B cell (primary cell): ENCODE data around the gene DRICH1. TPM values are rescaled to one million over a fixed set of nuclear protein-coding genes. Genes with fewer than 3 reads are reported as not detected.

Source experiments
- ATAC-seq: fragments of 200-7000 bp; cut with Tn5 transposase; one replicate; pipeline ENCODE4 v1.10.0; 2021; ENCODE audit warnings: low read depth, mild to moderate bottlenecking, moderate number of reproducible peaks, moderate library complexity
- CTCF ChIA-PET: fragments of 350-600 bp; sonication (Branson Sonifier 250); formaldehyde crosslinking; loops from one replicate; lab custom pipeline; 2021; ENCODE audit warnings: antibody characterized with exemption, inconsistent platforms; lab: Charles Lee
- POLR2A ChIA-PET: fragments of 350-600 bp; sonication (Branson Sonifier 250); formaldehyde crosslinking; loops from one replicate; lab custom pipeline; 2021; ENCODE audit warnings: antibody characterized with exemption; lab: Charles Lee
- DNase-seq: peaks from one replicate; pipeline ENCODE4 v3.0.0; 2013
- H2AFZ ChIP-seq: 2 replicates; pipeline ENCODE4 v1.6.1; 2012; ENCODE audit warnings: mild to moderate bottlenecking, low read depth, low read length; ENCODE audit not compliant: insufficient read depth, poor library complexity, severe bottlenecking
- H3K27ac ChIP-seq, 2 donors: 1 replicate in 1 of 2; 2 replicates in 1 of 2; pipeline ENCODE4 v1.5.1; 2012 to 2013; ENCODE audit warnings: low read length in 2 of 2, mild to moderate bottlenecking in 2 of 2, moderate library complexity in 1 of 2
- H3K27me3 ChIP-seq, 4 experiments: fragments of 200-600 bp in 1 of 4; sonication (generic) in 1 of 4; replicated peaks in 1 of 4; 1 replicate in 2 of 4; 2 replicates in 2 of 4; pipeline versions ENCODE4 v1.6.1 to v1.7.0; 2013 to 2016; ENCODE audit warnings: low read length in 3 of 4, mild to moderate bottlenecking in 2 of 4, mixed read lengths in 1 of 4, moderate library complexity in 1 of 4; ENCODE audit not compliant: insufficient read depth in 4 of 4, control insufficient read depth in 3 of 4; ENCODE audit errors: control extremely low read depth in 1 of 4
- H3K36me3 ChIP-seq, 2 experiments: replicated peaks in 1 of 2; 1 replicate in 1 of 2; 2 replicates in 1 of 2; pipeline versions ENCODE4 v1.6.1 to v1.7.1; 2013; ENCODE audit warnings: low read length in 1 of 2; ENCODE audit not compliant: insufficient read depth in 2 of 2, control insufficient read depth in 1 of 2; ENCODE audit errors: control extremely low read depth in 1 of 2, extremely low read depth in 1 of 2
- H3K4me1 ChIP-seq, 2 donors: fragments of 200-600 bp in 1 of 2; sonication (generic) in 1 of 2; 1 replicate in 1 of 2; 2 replicates in 1 of 2; pipeline versions ENCODE4 v1.5.1 to v1.6.1; 2013 to 2017; ENCODE audit warnings: low read length in 2 of 2; ENCODE audit not compliant: control insufficient read depth in 2 of 2, insufficient read depth in 2 of 2
- H3K4me2 ChIP-seq: replicated peaks from 2 replicates; pipeline ENCODE3; 2012; ENCODE audit warnings: mild to moderate bottlenecking, low read depth, low read length; ENCODE audit not compliant: poor library complexity, severe bottlenecking
- H3K4me3 ChIP-seq, 5 experiments: fragments of 200-600 bp in 1 of 5; sonication (generic) in 1 of 5; 1 replicate in 3 of 5; 2 replicates in 2 of 5; pipeline versions ENCODE4 v1.5.1 to v1.7.0; 2011 to 2016; ENCODE audit warnings: low read length in 4 of 5, mild to moderate bottlenecking in 4 of 5, low read depth in 2 of 5, control low read depth in 1 of 5, moderate library complexity in 1 of 5; ENCODE audit not compliant: insufficient read depth in 1 of 5; ENCODE audit errors: control extremely low read depth in 1 of 5, extremely low read depth in 1 of 5
- H3K79me2 ChIP-seq: fragments of 200-600 bp; sonication (generic); one replicate; pipeline ENCODE4 v1.6.0; 2016; ENCODE audit warnings: low read length; ENCODE audit not compliant: control insufficient read depth, insufficient read depth
- H3K9ac ChIP-seq: fragments of 200-600 bp; sonication (generic); 2 replicates; pipeline ENCODE4 v1.6.1; 2017; ENCODE audit warnings: mild to moderate bottlenecking, low read length, moderate library complexity
- H3K9me3 ChIP-seq, 3 donors: one replicate each; pipeline versions ENCODE4 v1.6.1 to v1.7.1; 2013; ENCODE audit warnings: low read length in 2 of 3; ENCODE audit not compliant: control insufficient read depth in 2 of 3, insufficient read depth in 1 of 3; ENCODE audit errors: control extremely low read depth in 1 of 3
- H4K20me1 ChIP-seq: 2 replicates; pipeline ENCODE4 v1.6.0; 2012; ENCODE audit warnings: mild to moderate bottlenecking, low read length; ENCODE audit not compliant: insufficient read depth, control insufficient read depth, poor library complexity, severe bottlenecking
- H3K27ac Mint-ChIP-seq: one replicate; pipeline ENCODE4 v1.8.0; 2021; ENCODE audit warnings: mixed read lengths
- H3K27me3 Mint-ChIP-seq: one replicate; pipeline ENCODE4 v1.8.0; 2021; ENCODE audit warnings: mixed read lengths
- H3K4me1 Mint-ChIP-seq: one replicate; pipeline ENCODE4 v1.8.0; 2021; ENCODE audit warnings: mixed read lengths
- H3K4me3 Mint-ChIP-seq: one replicate; pipeline ENCODE4 v1.8.0; 2021; ENCODE audit warnings: mixed read lengths
- H3K9me3 Mint-ChIP-seq: one replicate; pipeline ENCODE4 v1.8.0; 2022; ENCODE audit warnings: mixed read lengths; ENCODE audit not compliant: insufficient read depth
- CTCF ChIP-seq: fragments of 200-600 bp; IDR thresholded peaks from one replicate; pipeline ENCODE4 v1.8.0; 2022; ENCODE audit warnings: antibody characterized with exemption, mild to moderate bottlenecking
- EZH2 ChIP-seq: IDR thresholded peaks from 2 replicates; pipeline ENCODE4 v1.6.1; 2012; ENCODE audit warnings: borderline replicate concordance, low read depth, mild to moderate bottlenecking, moderate library complexity, low read length; ENCODE audit not compliant: insufficient read depth, poor library complexity, severe bottlenecking
- WGBS: methylation state at CpG from one replicate; pipeline ENCODE4 v1.1.5; 2013; ENCODE audit warnings: missing lambda C conversion rate; ENCODE audit not compliant: insufficient coverage; 5-methylcytosine and 5-hydroxymethylcytosine counted together
- intact Hi-C: fragments of 100-400 bp; cut with micrococcal nuclease; formaldehyde crosslinking; loops from one replicate; pipeline ENCODE4 v1.10.0; 2022
- polyA plus RNA-seq: library from polyadenylated mRNA; depleted of rRNA; stranded (reverse); fragments of >200 nt; gene quantifications from 2 replicates; pipeline ENCODE4 v1.2.3, GENCODE V29; 2012
- total RNA-seq, 2 donors: library from RNA; stranded (reverse); fragments of 120-200 nt in 1 of 2; gene quantifications; 1 replicate in 1 of 2; 2 replicates in 1 of 2; pipeline versions ENCODE4 v1.2.3 to v1.2.4, GENCODE V29; 2013 to 2022

DRICH1 gene
- total and polyA plus RNA-seq, 2 donors (not counting 1 experiment from before 2014, with no cell fraction given), result 0.37 to 1.5 TPM

GRCh38 chr22:23678133-23678532 is 46.0 kb upstream of the DRICH1 start:
- H3K27me3 Mint-ChIP-seq, result no peaks in the 10 kb centered on the region
- DNase-seq, result no peak
- ChIA-PET CTCF (no interaction called here), POLR2A (no interaction called here)
- H3K9me3 Mint-ChIP-seq, result no peaks in the 10 kb centered on the region
- no peak overlapping the region for H3K4me2 ChIP-seq
- H3K9me3 ChIP-seq, result no peaks in the 10 kb centered on the region
- no peaks in the 10 kb centered on the region for H4K20me1 ChIP-seq
- intact Hi-C loops, result no loop called here
- H2AFZ ChIP-seq, result no peak overlapping the region
- H3K4me3 Mint-ChIP-seq, result no peak overlapping the region
- H3K4me3 ChIP-seq, result no peak overlapping the region
- H3K9ac ChIP-seq, result no peak overlapping the region
- H3K4me1 Mint-ChIP-seq, result peaks cover 7% of the 10 kb centered on the region
- H3K27me3 ChIP-seq, result no peaks in the 10 kb centered on the region
- WGBS, result 95% methylated on average over 3 of the region's 6 CpGs
- no peak overlapping the region for H3K27ac Mint-ChIP-seq
- TF ChIP-seq CTCF, result no peak
- H3K4me1 ChIP-seq, result peaks cover 0 to 11% of the 10 kb centered on the region in 2 donors
- H3K36me3 ChIP-seq, result peaks cover 0 to 3% of the 10 kb centered on the region in 2 experiments
- H3K79me2 ChIP-seq, result no peaks in the 10 kb centered on the region
- no peak for ATAC-seq
- no peak overlapping the region for H3K27ac ChIP-seq

GRCh38 chr22:23677701-23677995 is 45.5 kb upstream of the DRICH1 start:
- CTCF ChIA-PET, result no interaction called here

More at GRCh38 chr22:23677701-23677995, 45.5 kb upstream of the DRICH1 start:
- H3K27ac Mint-ChIP-seq, result no peak overlapping the region
- peaks cover 7% of the 10 kb centered on the region for H3K4me1 Mint-ChIP-seq
- Histone ChIP-seq H3K36me3 (no peaks in the 10 kb centered on the region), H3K27me3 (no peaks in the 10 kb centered on the region), H3K9ac (no peak overlapping the region), H3K79me2 (no peaks in the 10 kb centered on the region), H3K4me3 (no peak overlapping the region), H3K4me2 (no peak overlapping the region), H3K9me3 (no peaks in the 10 kb centered on the region), H4K20me1 (no peaks in the 10 kb centered on the region), H2AFZ (no peak overlapping the region), H3K27ac (no peak overlapping the region), H3K4me1 (peaks cover 0 to 11% of the 10 kb centered on the region in 2 donors)
- WGBS, result 98% methylated on average over 6 of the region's 6 CpGs
- POLR2A ChIA-PET, result no interaction called here
- H3K27me3 Mint-ChIP-seq, result no peaks in the 10 kb centered on the region
- no peak overlapping the region for H3K4me3 Mint-ChIP-seq
- DNase-seq, result no peak
- ATAC-seq, result no peak
- intact Hi-C loops, result no loop called here
- H3K9me3 Mint-ChIP-seq, result no peaks in the 10 kb centered on the region
- TF ChIP-seq CTCF (no peak), EZH2 (no peak)
